ENCODE data around the gene NR6A1.

Gene NR6A1

DNA sequence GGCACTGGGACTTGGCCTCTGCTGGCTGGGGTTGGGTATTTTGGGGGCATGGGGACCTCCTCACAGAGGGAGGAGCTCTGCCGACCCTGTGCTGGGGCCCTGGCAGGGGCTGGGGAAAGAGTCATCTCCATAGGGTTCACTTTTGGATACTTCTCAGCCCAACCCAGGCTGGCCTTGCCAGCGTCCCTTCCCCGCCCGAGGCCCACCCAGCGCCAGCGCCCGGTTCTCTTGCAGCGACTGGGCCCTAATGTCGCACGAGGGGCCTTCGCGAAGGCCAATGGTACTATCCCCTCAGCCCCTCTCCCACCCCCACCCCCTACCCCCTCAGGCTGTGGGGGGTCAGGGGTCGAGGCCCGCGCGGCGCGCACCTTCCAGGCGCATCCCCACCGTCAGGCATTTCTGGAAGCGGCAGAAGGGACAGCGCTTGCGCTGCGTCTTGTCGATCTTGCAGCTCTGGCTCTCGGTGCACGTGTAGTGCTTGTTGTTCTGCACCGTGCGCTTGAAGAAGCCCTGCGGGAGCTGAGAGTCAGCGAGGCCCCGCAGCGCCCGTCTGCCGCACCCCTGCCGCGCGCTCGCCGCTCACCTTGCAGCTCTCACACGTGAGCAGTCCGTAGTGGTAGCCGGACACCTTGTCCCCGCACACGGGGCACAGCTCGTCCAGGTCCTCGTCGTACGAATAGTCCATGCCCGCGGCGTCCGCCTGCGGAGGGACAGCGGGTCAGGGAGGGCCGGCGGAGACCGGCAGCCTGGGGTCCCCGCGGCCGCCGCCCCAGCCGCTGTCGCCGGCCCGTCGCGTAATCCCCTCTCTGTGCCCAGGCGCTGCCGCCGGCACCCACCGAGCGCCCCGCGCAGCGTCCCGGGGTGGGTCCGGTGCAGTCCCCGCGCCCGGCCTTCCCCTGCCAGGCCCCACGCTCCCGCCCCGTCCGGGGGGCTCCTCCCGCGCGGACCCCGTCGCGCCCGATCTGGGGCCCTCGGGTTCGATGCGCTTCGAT lies 268.1 kb downstream of the NR6A1 start:
- no peak for DNase-seq (ENCODE audit: low read depth)
- TF ChIP-seq, protein P1, sequence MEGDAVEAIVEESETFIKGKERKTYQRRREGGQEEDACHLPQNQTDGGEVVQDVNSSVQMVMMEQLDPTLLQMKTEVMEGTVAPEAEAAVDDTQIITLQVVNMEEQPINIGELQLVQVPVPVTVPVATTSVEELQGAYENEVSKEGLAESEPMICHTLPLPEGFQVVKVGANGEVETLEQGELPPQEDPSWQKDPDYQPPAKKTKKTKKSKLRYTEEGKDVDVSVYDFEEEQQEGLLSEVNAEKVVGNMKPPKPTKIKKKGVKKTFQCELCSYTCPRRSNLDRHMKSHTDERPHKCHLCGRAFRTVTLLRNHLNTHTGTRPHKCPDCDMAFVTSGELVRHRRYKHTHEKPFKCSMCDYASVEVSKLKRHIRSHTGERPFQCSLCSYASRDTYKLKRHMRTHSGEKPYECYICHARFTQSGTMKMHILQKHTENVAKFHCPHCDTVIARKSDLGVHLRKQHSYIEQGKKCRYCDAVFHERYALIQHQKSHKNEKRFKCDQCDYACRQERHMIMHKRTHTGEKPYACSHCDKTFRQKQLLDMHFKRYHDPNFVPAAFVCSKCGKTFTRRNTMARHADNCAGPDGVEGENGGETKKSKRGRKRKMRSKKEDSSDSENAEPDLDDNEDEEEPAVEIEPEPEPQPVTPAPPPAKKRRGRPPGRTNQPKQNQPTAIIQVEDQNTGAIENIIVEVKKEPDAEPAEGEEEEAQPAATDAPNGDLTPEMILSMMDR (IDR thresholded peaks at IDR 0.05; ENCODE audit: control insufficient read depth, insufficient read depth, low read depth, low read length, missing control alignments) = no peak
- no peak overlapping the region for H3K4me3 ChIP-seq (ENCODE audit: control insufficient read depth, low read depth, low read length)

DNA sequence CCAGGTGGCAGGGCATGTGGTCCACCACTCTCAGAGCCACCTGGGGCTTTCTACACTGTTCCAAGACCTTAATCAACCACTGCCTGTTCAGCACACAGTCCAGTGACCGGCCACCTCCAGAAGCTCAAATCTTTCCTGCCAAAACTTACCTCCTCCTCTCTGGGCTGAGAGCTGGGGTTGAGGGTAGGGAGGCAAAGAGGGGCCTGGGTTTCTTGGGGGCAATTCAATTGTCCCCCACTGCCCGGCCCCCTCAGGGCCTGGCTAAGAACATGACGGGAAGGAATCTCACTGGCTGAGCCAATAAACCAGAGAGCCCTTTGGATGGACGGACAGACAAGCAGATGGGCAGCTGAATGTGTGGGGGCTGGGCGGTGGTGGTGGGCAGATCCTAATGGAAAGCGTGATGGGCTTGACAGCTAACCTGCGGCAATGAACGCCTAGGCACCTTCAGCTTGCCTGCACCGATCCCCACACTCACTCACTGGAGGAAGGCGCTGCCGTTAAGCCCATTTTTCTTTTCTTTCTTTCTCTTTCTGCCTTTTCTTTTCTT lies 269.3 kb downstream of the NR6A1 start:
- H3K4me3 ChIP-seq (ENCODE audit: control insufficient read depth, low read depth, low read length) = no peak overlapping the region
- DNase-seq (ENCODE audit: low read depth) = no peak
- TF ChIP-seq, protein P1 (IDR thresholded peaks at IDR 0.05; ENCODE audit: control insufficient read depth, insufficient read depth, low read depth, low read length, missing control alignments) = no peak

DNA sequence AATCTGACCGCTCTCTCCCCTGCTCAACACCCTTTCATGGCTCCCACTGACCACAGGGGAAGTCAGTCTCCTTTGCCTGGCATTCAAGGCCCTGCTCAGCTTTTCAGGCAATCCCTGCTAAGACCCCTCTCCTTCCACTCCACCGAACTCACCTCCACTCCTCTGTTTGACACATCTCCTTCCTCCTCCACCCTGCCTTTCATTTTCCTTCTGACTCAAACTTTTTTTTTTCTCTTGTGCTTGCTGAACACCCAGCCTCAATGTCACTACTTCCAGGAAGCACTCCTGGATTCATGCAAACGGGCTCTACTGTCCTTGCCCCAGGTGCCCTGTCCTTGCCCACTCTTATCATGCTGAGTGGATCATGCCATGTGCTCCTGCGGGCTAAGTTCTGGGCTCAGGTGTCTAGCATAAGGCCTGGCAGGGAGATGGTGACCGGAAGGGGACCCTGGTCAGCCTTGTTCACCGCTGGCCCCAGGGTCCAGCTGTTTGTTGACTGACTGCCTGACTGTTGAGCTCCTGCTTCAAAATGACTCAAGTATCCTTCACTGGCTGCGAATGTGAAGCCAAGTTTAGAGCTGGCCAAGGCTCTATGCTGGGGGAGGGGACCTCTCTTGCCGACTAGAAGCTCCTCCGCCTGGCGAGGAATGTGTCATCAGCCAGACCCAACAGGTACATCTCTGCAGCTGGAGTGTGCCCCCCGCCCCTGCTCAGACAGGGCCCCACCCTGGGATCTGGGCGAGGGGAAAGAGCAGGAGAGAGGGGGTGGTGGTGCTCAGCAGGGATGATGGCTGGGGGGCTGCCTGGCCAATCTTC lies 270.1 kb downstream of the NR6A1 start:
- no peak for DNase-seq (ENCODE audit: low read depth)
- TF ChIP-seq, protein P1 (IDR thresholded peaks at IDR 0.05; ENCODE audit: control insufficient read depth, insufficient read depth, low read depth, low read length, missing control alignments) = no peak
- no peak overlapping the region for H3K4me3 ChIP-seq (ENCODE audit: control insufficient read depth, low read depth, low read length)

DNA sequence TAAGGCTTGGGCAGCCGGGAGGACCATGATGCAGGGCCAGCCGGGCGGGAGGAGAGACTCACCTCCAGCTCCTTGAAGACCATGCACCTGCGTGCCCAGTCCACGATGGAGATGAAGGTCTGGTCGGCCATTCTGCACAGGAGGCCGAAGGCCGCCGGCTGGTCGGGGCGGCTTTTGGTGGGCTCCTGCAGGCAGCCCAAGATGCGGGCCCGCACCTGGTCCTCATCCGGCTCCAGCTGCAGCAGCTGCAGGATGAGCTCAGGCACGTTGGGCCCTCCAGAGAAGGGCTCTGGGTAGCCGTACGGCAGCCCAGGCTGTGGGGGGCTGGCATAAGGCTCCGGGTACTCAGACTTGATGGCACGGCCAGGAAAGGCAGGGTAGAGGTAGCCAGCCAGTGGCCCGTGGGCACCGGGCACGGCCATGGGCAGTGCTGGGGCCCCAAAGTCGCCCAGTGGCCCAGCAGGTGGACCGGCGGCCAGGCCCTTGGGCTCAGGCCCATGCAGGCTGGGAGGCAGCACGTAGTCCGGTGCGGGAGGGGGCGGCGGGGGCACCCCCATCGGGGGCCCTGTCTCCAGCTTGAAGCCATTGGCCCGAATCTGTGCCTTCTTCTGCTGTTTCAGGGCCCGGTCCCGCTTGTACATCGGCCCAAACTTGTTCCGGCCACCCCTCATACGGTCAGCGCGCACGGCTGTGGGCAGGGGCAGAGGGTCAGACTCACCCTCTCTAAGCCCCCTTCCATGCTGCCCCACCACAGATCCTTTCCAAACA lies 270.9 kb downstream of the NR6A1 start:
- no peak for DNase-seq (ENCODE audit: low read depth)
- H3K4me3 ChIP-seq (ENCODE audit: control insufficient read depth, low read depth, low read length) = no peak overlapping the region
- TF ChIP-seq, protein P1 (IDR thresholded peaks at IDR 0.05; ENCODE audit: control insufficient read depth, insufficient read depth, low read depth, low read length, missing control alignments) = no peak

DNA sequence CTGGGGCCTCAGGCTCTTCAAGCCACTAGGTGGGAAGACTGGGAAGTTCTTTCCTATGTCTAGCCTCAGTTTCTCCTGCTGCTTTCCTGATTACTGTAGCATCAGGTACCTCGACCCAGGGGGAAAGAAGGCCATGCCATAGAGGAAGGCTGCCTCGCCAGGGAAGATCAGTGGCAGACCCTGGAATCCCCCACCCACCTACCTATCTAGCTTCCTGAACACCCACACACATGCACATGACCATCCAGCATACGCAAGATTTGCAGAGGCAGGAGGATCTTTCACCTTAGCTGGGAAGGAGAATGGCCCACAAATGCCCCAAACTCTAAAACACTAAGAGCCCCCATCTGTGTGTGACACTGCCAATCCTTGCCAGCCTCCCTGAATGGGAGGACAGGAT lies 271.9 kb downstream of the NR6A1 start:
- DNase-seq (ENCODE audit: low read depth) = no peak
- H3K4me3 ChIP-seq (ENCODE audit: control insufficient read depth, low read depth, low read length) = no peak overlapping the region
- TF ChIP-seq, protein P1 (IDR thresholded peaks at IDR 0.05; ENCODE audit: control insufficient read depth, insufficient read depth, low read depth, low read length, missing control alignments) = no peak
